G401 (cell line): Measurements from ENCODE around the gene VSIG10L. TPM values are rescaled to one million over a fixed set of nuclear protein-coding genes. Genes with fewer than 3 reads are reported as not detected.

Source experiments
- DNase-seq: peaks from one replicate; pipeline ENCODE4 v3.0.0-alpha.2; 2015; ENCODE audit warnings: low spot score
- in situ Hi-C: cut with HindIII; loops from 2 replicates; pipeline ENCODE4 v1.10.0; 2016; ENCODE audit warnings: low sequenced_read_pairs, mixed read lengths
- total RNA-seq: library from RNA; depleted of rRNA; stranded (reverse); fragments of >200 nt; shearing (Covaris generic); gene quantifications from 2 replicates; pipeline ENCODE4 v1.2.3, GENCODE V29; 2014

The VSIG10L gene
- total RNA-seq, 1 experiment from 2014 or later: 9.3 TPM

DNA sequence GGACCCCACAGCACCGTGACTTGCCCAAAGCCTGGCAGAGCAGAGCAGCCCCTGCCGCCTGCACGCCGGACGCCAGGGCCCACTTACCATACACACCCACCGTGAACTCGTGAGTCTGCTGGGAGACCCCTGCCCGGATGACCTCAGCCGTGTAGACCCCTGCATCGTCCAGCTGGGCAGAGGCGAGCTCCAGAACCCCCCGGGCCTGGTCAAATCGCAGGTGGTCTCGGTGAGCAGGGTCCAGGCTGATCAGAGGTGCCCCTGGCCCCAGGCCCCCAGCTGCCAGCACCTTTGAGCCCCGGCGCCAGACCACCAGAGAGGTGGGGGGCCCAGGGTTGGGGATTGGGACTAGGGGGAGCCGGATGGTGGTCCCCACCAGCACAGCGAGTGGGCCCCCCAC is 873 bp downstream of the VSIG10L start:
- in situ Hi-C loops: no loop called here
- DNase-seq: no peak

GRCh38 chr19:51339687-51340656 is 2.0 kb downstream of the VSIG10L start:
- in situ Hi-C loops: no loop called here
- DNase-seq: peak; percentile 97

- in situ Hi-C loops: no loop called here
- no peak for DNase-seq
Measured at GRCh38 chr19:51339313-51339686, 2.6 kb downstream of the VSIG10L start.

DNA sequence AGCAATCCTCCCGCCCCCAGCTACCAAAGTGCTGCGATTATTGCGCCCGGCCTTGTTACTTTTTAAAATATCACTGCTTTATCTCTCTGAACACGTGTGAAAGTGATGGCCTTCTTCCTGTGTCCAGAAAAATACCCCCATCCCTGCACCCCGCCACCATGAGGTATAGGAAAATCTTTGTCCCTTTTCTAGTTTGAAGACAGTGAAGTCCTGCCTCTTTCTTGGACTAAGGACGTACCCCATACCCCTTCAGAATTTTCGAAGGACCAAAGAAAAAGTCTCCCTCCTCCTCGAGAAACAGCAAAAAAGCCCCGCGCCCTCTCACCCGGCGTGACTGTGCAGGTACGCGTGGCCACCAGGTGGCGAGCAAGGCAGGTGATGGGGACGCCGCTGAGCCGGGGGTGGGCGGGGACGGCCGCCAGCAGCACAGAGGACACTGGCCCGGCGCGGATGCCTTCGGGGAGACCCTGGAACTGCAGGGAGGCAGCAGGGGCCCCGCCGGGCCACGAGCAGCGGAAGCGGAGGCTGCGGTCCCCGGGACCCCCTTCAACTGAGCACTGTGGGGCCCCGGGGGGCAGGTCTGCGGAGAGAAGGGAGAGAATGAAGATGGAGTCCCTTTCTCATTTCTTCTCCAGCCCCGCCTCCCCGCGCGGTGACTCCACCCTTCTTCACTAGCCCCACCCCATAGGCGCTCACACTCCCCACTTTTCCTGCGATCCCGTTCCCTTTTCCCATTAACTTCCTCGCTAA is 3.2 kb downstream of the VSIG10L start:
- in situ Hi-C loops: no loop called here
- DNase-seq: peak; percentile 86

GRCh38 chr19:51337861-51338562 is 3.9 kb downstream of the VSIG10L start:
- no peak for DNase-seq
- in situ Hi-C loops: no loop called here

- no peak for DNase-seq
- in situ Hi-C loops: no loop called here
Measured at GRCh38 chr19:51337141-51337860, 4.6 kb downstream of the VSIG10L start.

- peak; percentile 99 for DNase-seq
- in situ Hi-C loops: no loop called here
Measured at GRCh38 chr19:51333836-51334460, 8.0 kb downstream of the VSIG10L start.

DNA sequence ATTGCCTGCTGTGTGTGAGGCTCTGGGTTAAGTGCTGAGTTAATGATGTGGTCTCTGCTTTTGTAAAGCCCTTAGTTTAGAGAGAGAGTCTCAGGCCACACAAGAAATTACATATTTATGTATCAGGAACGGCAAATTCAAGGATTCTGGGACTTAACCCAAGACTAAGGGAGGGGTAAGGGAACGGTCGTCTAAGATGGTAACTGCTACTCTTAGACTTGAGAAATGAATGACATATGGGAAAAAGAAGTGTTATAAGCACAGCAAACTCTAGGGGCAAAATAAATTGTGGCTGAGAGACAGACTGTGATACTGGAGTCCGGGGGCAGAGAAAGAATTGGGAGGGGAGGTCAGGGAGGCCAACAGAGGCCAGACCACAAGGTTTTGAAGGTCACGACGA is 10.2 kb downstream of the VSIG10L start:
- in situ Hi-C loops: no loop called here
- DNase-seq: no peak

DNA sequence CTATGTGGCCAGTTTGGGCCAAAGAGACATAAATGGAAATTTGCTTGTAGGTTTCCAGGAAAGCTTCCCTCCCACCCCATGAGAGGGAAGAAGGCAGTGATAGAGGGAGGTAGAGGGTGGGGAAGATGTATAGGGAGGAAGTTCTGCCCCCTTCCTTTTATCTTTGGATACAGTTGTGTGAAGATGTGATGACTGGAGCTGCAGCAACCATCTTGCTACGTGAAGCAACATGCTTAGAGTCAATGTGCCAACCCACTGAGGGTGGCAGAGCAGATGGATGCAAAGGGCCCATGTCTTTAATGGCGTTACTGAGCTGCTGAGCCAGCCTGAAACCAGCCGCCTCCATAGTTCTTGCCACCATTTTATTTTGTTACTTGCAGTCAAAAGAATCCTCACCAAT is 10.7 kb downstream of the VSIG10L start:
- in situ Hi-C loops: no loop called here

DNA sequence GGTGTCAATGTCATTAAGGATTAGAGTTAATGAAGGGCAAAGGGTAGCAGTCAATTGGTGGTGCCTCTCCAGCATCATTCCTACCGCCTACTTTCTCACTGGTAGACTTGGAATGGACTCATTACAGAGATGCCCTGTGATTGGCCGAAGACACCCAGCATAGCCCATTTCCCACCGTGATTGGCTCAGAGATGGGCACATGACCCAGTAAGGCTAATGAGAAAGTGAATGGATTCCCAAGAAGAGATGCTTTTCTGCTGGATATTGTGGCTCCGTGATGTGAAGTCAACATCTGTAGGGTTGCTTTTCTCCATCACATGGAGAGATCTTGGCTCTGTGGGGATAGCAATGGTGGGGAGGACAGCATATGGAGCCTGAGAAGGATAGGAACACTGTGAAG is 11.6 kb downstream of the VSIG10L start:
- no peak for DNase-seq
- in situ Hi-C loops: no loop called here

More for the DNA sequence above, 10.7 kb downstream of the VSIG10L start:
- no peak for DNase-seq

DNA sequence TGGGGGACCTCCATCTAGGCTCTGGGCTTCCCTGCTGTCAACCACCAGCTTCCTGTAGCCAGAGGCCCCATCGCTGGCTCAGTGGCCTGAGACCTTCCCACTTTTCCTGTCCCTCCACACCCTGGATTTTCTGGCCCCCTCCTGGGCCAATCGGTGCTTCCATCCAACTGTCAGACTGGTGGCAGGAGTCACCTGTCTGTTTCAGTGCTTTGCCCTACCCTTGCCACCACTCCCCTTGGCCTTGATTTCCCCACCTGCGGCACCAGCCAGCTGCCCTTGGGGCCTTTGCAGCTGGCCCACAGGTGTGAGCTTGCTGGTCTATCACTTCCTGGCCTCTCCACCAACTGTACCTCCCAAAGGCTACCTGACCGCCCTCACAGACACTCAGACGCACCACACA is 12.5 kb downstream of the VSIG10L start:
- in situ Hi-C loops: no loop called here
- DNase-seq: no peak

DNA sequence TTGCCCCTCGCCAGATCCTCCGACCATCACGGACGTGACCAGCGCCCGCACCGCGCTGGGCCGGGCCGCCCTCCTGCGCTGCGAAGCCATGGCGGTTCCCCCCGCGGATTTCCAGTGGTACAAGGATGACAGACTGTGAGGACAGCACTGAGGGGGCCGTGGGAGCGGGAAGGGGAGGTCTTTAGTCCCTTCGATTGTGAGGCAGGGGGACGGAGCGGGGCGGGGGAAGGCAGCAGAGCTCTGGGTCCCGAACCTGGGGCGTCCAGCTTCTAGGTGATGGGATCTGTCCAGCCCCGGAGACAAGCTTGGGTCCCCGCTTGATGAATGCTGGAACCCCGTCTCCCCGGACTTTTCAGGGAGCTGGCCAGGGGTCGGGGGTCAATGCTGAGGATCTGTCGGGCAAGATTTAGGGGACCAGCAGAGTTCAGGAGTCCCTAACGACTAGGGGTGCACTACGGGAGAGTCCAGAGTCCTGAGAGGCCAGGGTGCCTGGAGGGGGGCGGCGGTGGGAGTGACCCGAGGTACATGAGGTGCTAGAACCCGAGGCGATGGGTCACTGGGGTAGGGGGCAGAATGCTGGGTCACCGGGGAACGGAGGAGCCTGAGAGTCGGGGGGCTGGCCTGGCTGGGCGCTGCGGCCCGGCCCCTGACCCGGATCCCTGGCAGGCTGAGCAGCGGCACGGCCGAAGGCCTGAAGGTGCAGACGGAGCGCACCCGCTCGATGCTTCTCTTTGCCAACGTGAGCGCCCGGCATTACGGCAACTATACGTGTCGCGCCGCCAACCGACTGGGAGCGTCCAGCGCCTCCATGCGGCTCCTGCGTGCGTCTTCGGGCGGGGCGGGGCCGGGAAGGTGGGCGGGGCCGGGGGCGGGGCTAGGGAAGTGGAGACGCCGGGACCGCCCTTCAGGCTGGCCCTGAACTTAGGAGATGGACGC is 14.6 kb downstream of the VSIG10L start:
- DNase-seq: no peak
- in situ Hi-C loops: no loop called here

DNA sequence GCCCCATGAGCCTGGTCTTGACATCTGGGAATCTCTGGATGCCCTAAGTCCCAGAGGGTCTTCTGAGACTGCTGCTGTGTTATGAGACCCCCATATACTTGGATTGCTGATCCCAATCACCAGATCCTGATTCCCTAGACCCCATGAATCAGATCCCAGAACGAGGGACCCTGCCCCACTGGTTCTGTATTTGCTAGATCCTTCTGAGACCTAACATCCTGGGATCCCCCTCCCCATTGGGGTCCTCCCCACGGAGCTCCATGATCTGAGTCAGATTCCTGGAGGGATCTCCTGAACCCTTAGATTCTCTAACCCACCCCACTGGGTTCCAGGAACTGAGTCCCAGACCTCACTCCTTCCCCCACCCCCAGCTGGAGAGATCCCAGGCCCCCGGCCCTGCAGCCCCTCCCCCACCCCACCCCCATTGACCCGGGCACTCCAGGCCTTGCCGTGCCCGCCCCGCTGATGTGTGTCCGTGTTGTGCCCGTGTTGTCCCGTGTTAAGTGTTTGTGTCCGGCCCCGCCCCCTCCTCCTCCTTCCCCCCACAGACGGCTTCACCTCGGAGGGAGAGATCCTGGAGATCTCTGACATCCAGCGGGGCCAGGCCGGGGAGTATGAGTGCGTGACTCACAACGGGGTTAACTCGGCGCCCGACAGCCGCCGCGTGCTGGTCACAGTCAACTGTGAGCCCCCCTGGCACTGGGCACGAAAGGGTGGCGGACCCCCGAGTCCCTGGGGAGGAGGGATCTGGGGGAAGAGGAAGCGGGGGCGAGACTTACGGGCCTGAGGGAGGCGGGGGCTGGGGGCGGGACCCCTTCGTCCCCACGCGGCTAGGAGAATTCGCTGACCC is 15.5 kb downstream of the VSIG10L start:
- in situ Hi-C loops: no loop called here
- no peak for DNase-seq

- in situ Hi-C loops: no loop called here
- DNase-seq: no peak
Measured at GRCh38 chr19:51325161-51325976, 16.6 kb downstream of the VSIG10L start.

DNA sequence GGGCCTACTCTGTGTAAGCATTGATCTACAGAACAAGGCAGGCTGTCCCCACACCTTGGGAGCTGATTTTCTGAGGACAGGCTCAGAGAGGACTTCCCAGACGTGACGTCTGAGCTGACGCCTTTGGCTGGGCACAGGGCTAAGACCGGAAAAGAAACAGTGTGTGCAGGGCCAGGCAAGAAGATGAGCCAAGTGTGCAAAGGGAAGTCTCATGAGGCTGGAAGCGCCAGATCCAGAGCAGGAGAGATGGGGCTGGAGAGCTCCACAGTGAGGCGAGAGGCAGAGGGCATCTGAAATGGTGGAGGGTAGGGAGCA is 17.8 kb downstream of the VSIG10L start:
- in situ Hi-C loops: no loop called here
- peak; percentile 81 for DNase-seq

DNA sequence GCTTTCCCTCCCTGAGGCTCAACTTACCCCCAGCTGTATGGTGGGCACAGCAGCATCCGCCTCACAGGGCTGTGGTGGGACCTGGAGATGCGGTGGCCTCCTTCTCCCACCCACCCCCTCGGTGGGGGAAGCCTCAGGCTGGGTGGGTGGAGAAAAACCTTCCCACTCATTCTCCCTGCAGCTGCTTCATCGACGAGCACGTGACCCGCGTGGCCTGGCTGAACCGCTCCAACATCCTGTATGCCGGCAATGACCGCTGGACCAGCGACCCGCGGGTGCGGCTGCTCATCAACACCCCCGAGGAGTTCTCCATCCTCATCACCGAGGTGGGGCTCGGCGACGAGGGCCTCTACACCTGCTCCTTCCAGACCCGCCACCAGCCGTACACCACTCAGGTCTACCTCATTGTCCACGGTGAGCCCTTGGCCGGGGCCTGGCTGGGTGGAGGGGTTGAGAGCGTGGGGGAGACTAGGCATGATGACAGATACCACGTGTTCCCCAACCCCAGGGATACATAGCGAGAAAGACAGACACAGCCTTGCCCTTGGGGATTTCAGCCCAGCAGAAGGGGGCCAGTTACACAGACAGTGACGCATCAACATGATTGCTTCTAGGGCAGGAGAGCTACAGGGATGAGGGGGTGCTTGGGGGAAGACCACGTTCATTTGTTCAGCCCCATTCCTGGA is 18.3 kb downstream of the VSIG10L start:
- in situ Hi-C loops: no loop called here
- DNase-seq: no peak
